A549 (cell line): ENCODE data around the gene PIM1.
"Not testable (repeated sequence)": the region's sequence is repeated elsewhere in the genome, so short reads cannot be mapped to it uniquely, and the experiment has no call there.

Experiments
- BHLHE40 ChIP-seq: IDR thresholded peaks from 2 replicates; pipeline ENCODE4 v1.6.1; 2012; ENCODE audit warnings: low read depth, low read length, inconsistent platforms
- CTCF ChIP-seq: fragments of >200 bp; sonication (Bioruptor Twin); formaldehyde crosslinking; IDR thresholded peaks from 3 replicates; pipeline ENCODE4 v1.5.1; 2016
- EP300 ChIP-seq, 2 experiments: fragments of >200 bp; sonication (Bioruptor Twin); formaldehyde crosslinking; IDR thresholded peaks; 2 replicates in 1 of 2; 3 replicates in 1 of 2; pipeline ENCODE4 v1.6.1; 2016 to 2017
- FOSB ChIP-seq: fragments of 250-450 bp; sonication (Bioruptor Pico); IDR thresholded peaks from 2 replicates; pipeline ENCODE4 v1.5.0; 2020; ENCODE audit warnings: mild to moderate bottlenecking, moderate library complexity
- HDAC2 ChIP-seq: fragments of 200-600 bp; sonication (generic); IDR thresholded peaks from 2 replicates; pipeline ENCODE4 v1.6.1; 2016
- MAFK ChIP-seq: fragments of 450-650 bp; IDR thresholded peaks from 2 replicates; pipeline ENCODE4 v1.6.1; 2014; ENCODE audit not compliant: partially characterized antibody
- MAX ChIP-seq: IDR thresholded peaks from 2 replicates; pipeline ENCODE4 v1.6.1; 2012
- POLR2A ChIP-seq: IDR thresholded peaks from 2 replicates; pipeline ENCODE4 v1.6.1; 2012; ENCODE audit warnings: mild to moderate bottlenecking, low read length
- POLR2AphosphoS2 ChIP-seq: conservative IDR thresholded peaks from 2 replicates; pipeline ENCODE4 v1.6.1; 2012; ENCODE audit warnings: low read length, improper control_type of control experiment, inconsistent platforms
- RAD21 ChIP-seq, 2 experiments: fragments of >200 bp in 1 of 2; sonication (Bioruptor Twin) in 1 of 2; formaldehyde crosslinking in 1 of 2; IDR thresholded peaks in 1 of 2; conservative IDR thresholded peaks in 1 of 2; 2 replicates in 1 of 2; 3 replicates in 1 of 2; pipeline ENCODE4 v1.6.1; 2012 to 2018; ENCODE audit warnings: inconsistent platforms in 1 of 2
- SMC3 ChIP-seq: fragments of >200 bp; sonication (Bioruptor Twin); formaldehyde crosslinking; IDR thresholded peaks from 3 replicates; pipeline ENCODE4 v1.6.1; 2018; ENCODE audit warnings: inconsistent platforms
- ZSCAN20 ChIP-seq: fragments of 250-450 bp; sonication (Bioruptor Pico); IDR thresholded peaks from 2 replicates; pipeline ENCODE4 v1.8.0; 2022; ENCODE audit warnings: mild to moderate bottlenecking, moderate library complexity
- TF ChIP-seq, protein P1 (sequence below): fragments of 200-600 bp; sonication (generic); IDR thresholded peaks from 2 replicates; pipeline ENCODE4 v1.6.1; 2016; ENCODE audit warnings: antibody characterized with exemption, mild to moderate bottlenecking, moderate library complexity

DNA sequence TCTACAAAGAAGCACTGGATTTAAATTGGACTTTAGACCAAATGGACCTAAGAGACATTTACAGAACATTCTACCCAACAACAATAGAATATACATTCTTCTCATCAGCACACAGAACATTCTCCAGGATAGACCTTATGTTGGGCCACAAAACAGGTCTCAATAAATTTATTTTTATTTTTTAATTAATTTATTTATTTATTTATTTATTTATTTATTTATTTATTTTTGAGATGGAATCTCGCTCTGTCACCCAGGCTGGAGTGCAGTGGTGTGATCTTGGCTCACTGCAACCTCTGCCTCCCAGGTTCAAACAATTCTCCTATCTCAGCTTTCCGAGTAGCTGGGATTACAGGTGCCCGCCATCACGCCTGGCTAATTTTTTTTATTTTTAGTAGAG lies 26.5 kb downstream of the PIM1 start:
- TF ChIP-seq BHLHE40; POLR2A; SMC3; RAD21 (conservative IDR thresholded peaks at IDR 0.05 in 1 of 2, IDR thresholded peaks at IDR 0.05 in 1 of 2); CTCF; POLR2AphosphoS2; ZSCAN20 (CRISPR knock-in tag); MAFK; EP300 (IDR thresholded peaks at IDR 0.05); FOSB (CRISPR knock-in tag); MAX; HDAC2: not testable (repeated sequence)
- TF ChIP-seq, protein P1, sequence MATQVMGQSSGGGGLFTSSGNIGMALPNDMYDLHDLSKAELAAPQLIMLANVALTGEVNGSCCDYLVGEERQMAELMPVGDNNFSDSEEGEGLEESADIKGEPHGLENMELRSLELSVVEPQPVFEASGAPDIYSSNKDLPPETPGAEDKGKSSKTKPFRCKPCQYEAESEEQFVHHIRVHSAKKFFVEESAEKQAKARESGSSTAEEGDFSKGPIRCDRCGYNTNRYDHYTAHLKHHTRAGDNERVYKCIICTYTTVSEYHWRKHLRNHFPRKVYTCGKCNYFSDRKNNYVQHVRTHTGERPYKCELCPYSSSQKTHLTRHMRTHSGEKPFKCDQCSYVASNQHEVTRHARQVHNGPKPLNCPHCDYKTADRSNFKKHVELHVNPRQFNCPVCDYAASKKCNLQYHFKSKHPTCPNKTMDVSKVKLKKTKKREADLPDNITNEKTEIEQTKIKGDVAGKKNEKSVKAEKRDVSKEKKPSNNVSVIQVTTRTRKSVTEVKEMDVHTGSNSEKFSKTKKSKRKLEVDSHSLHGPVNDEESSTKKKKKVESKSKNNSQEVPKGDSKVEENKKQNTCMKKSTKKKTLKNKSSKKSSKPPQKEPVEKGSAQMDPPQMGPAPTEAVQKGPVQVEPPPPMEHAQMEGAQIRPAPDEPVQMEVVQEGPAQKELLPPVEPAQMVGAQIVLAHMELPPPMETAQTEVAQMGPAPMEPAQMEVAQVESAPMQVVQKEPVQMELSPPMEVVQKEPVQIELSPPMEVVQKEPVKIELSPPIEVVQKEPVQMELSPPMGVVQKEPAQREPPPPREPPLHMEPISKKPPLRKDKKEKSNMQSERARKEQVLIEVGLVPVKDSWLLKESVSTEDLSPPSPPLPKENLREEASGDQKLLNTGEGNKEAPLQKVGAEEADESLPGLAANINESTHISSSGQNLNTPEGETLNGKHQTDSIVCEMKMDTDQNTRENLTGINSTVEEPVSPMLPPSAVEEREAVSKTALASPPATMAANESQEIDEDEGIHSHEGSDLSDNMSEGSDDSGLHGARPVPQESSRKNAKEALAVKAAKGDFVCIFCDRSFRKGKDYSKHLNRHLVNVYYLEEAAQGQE: not testable (repeated sequence)
